HG03558 (cell line): ENCODE measurements around the gene STYX.

Source experiments
- ATAC-seq: cut with Tn5 transposase; IDR thresholded peaks from one replicate; pipeline ENCODE4 v1.9.1; 2021; ENCODE audit warnings: moderate number of reproducible peaks; ENCODE audit not compliant: unreplicated experiment; ENCODE audit errors: extremely low read depth

Gene STYX

DNA sequence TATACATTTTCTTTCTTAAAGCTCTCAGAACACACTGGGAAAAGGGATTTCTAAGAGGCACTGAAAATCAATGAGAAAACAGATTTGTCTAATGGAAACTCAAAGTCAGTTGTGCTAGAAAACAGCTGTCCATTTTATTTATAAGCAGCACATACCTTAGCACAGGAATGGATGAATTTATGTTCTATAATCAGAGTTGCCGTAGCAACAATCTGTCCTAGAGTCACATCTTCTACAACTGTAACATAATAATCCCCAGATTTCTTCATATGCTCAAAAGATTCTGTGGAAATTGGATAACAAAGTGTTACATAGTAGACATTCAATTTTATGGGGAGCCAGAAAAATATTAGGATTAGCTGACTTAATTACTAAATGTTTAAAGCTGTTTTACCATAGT lies 51.7 kb downstream of the STYX start:
- no peak for ATAC-seq

DNA sequence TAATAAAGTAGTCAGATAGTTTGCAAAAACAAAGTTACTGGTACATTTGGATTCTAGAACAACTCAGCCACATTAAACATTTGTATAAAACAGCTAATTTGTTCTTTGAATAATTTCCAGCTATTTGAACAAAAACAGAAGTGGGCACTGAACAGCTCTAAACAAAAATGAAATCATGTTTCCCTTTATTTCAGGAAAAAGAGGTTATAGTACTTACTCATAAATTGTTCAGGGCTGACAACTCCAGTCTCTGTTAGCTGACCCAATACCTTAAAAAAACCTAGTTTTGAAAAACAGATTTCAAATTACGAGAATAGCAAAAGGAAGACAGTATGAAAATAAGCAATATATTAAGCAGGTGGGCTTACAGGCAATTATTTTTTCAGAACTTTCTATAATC lies 53.2 kb downstream of the STYX start:
- ATAC-seq: no peak

DNA sequence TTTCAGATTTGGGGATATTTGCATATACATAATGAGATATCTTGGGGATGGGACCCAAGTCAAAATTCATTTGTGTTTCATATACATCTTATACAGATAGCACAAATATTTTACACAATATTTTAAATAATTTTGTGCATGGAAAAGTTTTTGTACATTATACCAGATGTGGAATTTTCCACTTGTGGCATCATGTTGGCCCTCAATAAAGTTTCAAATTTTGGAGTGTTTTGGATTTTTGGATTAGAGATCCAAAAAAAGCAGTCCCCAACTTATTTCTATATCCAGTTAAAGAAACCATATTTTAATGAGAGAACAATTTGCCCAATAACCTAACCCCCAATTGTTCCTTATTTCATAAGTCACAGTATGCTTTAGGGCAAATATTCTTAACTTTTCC lies 56.9 kb downstream of the STYX start:
- ATAC-seq: no peak

DNA sequence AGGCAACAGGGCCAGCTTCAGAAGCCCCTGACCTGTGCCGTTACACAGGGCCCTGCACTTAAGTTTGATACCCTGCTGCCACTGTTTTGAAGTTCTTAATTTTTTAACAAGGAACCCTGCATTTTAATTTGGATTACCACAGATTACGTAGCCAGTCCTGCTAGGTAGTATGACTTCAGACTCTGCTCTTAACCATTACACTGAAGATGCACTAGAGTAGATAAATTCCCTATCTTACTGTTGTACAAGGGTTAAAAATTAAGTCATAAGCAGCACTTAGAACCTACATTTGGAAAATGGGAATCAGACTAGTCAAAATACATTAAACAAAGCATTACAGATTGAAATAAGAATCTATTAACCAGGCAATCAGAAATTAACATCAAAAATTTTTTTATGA lies 59.2 kb downstream of the STYX start:
- no peak for ATAC-seq

DNA sequence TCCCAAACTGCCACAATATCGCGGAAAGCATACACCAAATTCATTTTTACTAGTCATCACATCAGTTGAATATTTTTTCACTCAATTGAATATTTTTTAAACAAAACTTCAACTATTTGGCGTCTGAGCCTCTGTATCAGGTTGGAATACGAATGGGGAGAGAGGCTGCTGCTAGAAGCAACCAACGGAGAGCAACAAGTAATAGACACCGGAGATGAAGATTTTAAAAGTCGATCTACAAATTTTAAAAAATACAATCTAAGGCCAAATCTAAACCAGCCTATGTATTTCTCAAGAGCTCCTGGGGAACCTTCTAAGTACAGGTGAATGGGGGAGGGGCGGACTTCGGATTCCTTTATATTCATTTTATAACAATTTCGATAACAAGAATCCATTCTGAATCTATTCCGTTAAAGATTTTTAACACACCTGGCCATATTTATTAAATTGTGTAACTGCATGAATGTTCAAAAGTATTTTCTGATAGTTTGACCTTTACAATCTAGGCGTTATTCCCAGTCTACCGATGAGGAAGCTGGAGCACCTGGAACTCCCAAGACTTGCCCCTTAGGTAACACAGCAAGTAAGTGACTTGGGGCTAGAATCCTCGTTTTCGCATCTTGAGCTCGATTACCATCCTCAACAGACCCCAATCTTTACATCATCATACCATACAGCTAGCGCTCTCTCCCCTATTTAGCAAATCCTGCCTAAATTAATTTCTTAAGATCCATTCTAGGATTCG lies 60.2 kb downstream of the STYX start:
- no peak for ATAC-seq

DNA sequence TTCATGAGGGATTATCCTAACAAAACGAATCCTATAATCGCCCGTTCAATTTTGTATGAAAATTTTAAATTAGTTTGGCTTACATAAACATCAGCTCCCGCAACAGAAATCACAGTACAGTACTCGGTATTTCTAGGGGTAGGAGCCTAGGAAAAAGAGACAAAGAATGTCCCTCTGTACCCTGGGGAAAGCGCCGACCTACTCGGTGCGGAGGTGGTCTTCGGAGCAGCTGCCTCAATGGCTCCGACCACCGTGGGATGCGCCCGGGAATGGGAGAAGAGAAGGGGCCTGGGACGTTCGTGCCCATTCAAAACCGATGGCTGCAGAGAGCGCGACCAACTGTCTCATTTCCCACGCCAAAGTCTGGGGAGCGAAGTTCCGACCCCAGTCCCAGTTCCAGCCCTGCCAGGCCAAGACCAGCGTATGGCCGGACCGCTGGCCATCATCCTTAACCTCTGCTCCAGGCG lies 60.8 kb downstream of the STYX start:
- ATAC-seq: no peak

DNA sequence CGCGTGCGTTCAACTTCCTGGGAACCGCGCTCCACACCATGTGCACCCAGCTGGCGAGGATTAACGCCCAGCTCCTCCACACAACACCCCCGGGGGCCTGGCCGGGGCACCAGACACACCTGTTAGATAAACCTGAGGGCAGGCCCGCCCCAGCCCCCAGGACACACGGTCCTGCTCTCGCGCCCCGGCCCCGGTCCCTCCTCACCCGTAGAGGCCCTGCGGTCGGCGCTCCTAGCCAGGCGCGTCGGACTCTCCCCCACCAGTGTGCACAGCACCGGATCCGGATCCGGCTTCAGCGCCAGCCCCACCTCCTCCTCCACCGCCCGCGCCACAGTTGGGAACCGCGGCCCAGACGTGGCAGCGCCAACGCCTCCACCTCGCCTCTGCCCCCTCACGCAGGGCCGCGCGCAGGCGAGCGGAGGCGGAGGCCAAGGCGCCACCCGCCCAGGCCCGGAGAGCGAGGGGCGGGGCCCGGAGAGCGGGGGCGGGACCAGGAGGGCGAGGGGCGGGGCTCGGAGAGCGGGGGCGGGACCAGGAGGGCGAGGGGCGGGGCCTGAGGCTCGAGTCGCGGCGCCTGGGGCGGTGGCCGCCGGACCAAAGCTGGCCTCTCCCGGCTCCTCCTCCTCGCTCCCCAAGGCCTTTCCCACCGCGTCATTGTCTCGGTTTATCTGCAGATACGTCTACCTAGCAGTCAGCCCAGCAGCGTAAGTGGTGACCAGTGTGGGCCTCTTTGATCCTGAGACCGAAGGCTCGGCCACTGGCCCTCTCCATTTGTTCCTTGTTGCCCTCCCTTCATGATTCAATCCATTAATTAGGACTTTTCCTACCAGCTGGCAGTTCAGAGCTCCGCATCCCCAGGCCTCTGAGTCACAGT lies 61.5 kb downstream of the STYX start, which contains the start of gene GNPNAT1:
Gene GNPNAT1 (minus strand): TSS at position 385 of the 874 bp plus-strand sequence. CDS start 6,957 bp downstream, outside the sequence.
- peak; percentile 79 for ATAC-seq

DNA sequence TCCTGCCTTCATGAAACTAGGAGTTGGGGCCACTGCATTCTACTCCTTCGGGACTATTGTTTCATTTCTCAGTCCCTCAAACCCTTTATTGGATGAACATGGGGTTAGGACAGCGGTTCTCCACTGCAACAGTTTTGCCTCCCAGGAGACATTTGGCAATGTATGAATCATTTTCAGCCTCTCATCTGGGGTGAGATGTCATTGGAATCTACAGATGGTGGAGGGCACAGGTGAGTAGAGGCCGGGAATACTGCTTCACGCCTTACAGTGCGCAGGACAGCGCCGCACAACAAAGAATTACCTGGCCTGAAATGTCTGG lies 62.1 kb downstream of the STYX start:
- ATAC-seq: no peak

DNA sequence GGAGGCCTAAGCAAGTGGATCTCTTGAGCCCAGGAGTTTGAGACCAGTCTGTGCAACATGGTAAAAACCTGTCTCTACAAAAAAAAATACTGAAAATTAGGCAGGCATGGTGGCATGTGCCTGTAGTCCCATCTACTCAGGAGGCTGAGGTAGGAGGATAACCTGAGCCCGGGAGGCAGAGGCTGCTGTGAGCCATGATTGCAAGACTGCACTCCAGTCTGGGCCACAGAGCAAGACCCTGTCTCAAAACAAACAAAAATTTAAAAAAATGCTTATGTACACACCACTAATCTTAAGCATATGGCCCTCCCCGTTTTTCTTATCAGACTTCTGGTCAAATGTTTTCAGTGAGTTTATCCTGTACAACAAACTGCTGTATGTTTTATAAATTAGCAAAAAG lies 63.1 kb downstream of the STYX start:
- ATAC-seq: no peak

DNA sequence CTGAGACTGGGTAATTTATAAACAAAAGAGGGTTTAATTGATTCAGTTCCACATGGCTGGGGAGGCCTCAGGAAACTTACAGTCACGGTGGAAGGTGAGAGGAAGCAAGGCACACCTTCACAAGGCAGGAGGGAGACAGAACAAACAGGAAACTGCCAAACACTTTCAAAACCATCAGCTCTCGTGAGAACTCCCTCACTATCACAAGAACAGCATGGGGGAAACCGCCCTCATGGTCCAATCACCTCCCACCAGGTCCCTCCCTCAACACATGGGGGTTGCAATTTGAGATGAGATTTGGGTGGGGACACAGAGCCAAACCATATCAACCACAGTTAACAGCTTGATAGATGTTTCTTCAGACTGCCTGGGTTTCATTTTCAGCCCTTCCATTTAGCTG lies 67.7 kb downstream of the STYX start:
- ATAC-seq: no peak

DNA sequence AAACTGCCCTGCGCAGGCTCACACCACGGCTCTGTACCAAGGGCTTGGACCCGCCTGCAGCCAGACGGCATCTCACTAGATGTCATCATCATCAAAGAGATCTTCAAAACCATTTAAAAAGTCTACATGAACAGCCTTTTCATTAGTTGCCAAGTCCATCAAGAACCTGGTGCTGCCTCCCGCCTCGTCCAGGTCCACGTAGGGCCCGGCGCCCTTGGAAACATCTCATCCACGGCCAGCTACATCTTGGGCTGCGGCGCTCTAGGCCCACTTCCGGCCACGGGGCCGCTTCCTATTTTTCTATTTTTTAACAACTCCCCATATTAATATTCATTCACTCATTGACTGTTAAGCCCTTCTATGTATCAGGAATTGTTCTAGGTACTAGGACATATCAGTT lies 68.9 kb downstream of the STYX start:
- no peak for ATAC-seq

DNA sequence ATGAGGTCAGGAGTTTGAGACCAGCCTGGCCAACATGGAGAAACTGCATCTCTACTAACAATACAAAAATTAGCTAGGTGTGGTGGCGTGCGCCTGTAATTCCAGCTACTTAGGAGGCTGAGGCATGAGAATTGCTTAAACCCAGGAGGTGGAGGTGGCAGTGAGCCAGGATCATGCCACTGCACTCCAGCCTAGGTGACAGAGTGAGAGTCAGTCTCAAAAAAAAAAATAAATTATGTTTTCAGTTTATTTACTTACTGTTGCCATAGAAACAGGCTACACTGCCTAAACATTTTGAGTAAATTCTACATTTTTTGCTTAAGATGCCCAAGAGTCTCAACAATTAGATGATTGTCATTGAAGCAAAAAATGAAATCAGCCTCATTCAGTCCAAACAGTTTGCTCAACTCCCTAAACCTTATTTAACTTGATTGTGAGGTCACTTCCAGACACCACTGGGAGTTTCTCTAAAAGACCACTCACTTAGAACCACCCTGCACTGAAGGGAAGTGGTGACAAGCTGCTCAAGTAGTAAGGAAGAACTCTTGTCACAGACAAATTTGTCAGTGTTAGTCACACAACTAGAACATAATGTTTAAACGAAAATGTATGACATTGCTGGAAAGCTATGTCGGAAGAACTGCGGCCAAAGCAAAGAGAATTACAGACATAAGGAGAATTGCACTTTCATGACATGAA lies 71.2 kb downstream of the STYX start:
- ATAC-seq: no peak

DNA sequence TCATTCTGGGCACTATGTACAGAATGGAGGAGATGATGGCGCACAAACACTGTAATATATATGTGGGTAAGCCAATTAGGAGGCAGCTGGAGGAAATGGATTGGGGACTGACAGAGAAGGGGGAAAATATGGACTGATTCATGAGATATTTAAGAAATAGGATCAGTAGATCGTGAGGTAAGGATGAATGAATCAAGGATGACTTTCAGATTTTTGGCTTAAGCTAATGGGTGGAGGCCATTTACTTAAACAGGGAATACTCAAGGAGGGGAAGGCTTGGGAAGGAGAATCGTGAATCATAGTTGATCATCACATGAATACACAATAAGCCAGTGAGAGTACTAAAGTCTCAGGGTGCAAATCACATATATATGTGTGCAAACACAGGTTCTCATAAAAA lies 72.6 kb downstream of the STYX start:
- ATAC-seq: no peak

DNA sequence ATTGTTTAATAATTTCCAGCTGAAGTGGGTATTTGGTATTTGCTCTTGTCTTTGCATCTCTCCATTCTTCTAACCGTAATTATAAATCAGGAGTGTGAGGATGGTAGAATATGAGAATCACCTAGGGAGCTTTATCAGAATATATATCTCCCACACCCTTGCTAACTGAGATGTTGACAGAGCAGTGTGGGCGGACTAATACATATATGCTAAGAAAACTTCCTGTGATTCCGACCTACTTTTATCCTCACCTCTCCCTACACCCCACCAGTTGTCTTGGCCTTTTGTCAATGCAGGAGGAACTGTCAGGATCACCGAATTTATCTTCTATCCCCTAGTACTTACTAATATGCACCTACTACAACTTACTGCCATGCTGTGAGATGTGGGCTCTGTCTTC lies 76.1 kb downstream of the STYX start:
- no peak for ATAC-seq

DNA sequence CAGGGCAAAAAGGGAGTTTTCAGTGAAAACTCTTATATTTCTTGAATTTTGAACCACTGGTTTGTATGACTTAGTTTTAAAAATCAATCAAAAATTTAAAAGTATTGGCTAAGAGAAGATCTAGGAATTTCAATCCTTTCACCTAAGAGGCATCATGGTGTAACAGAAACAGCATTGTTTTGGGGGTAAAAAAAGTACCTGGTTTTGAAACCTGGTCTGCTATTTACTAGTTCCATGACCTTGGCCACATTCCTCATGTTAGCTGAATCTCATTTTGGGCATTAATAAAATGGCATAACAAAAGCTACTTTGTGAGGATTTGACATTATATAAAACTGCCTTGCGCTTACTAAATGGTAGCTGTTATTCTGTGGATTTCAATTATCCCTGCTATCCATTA lies 78.1 kb downstream of the STYX start:
- no peak for ATAC-seq

DNA sequence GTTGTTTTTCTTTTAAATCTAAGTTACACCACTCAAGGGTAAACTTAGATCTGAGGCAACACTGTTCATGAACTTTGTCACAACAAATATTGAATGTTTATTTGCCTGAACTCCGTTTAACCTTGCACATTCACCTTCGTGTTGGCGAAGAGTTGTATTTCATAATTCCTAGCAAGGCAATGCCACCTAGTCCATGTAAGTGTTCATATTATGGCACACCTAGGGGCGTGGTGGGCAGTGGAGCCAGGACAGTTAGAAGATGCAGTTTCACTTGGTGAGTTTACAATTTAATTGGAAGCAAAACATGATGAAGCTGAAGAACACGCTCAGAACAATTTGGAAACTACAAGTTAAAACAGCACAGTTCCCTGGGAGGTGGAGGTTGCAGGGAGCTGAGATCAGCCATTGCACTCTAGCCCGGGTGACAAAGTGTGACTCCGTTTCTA lies 91.9 kb downstream of the STYX start:
- ATAC-seq: no peak

DNA sequence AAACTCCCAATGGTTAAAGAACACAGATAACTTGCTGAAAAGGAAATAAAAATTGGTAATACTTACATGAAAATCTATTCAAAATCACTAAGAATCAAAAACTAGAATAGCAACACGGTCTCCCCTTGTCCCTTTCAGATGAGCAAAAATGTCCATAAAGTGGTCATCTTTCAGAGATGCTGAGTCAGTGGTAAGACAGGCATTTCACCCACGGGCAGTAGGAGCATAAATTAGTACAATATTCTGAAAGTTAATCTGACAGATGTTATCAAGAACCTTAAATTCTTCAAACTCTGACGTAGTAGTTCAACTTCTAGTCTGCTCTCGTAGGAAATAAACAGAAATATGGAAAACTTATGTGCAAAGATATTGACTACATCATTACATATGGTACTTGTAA lies 94.5 kb downstream of the STYX start:
- ATAC-seq: no peak
